T-helper 2 cell treated with Interferon-gamma antibody and Interleukin-4, amounts not matched to agents 5 μg/mL and 100 μg/mL, for 36 hours (primary cell): ENCODE data around the gene MSRB1.

Source experiments
- DNase-seq: peaks from one replicate; pipeline ENCODE4 v3.0.0; 2021; ENCODE audit warnings: low spot score
- H3K27ac Mint-ChIP-seq: one replicate; pipeline ENCODE4 v1.8.0; 2021; ENCODE audit warnings: mild to moderate bottlenecking, mixed read lengths
- H3K27me3 Mint-ChIP-seq: one replicate; pipeline ENCODE4 v1.8.0; 2021; ENCODE audit warnings: low read depth, mixed read lengths
- H3K36me3 Mint-ChIP-seq: one replicate; pipeline ENCODE4 v1.8.0; 2021; ENCODE audit warnings: low read depth, mixed read lengths
- H3K4me1 Mint-ChIP-seq: one replicate; pipeline ENCODE4 v1.8.0; 2021; ENCODE audit warnings: low read depth, mixed read lengths
- H3K4me3 Mint-ChIP-seq: one replicate; pipeline ENCODE4 v1.8.0; 2022; ENCODE audit warnings: mild to moderate bottlenecking, moderate library complexity, mixed read lengths
- H3K9me3 Mint-ChIP-seq: one replicate; pipeline ENCODE4 v1.8.0; 2021; ENCODE audit warnings: mixed read lengths

The MSRB1 gene, protein sequence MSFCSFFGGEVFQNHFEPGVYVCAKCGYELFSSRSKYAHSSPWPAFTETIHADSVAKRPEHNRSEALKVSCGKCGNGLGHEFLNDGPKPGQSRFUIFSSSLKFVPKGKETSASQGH

DNA sequence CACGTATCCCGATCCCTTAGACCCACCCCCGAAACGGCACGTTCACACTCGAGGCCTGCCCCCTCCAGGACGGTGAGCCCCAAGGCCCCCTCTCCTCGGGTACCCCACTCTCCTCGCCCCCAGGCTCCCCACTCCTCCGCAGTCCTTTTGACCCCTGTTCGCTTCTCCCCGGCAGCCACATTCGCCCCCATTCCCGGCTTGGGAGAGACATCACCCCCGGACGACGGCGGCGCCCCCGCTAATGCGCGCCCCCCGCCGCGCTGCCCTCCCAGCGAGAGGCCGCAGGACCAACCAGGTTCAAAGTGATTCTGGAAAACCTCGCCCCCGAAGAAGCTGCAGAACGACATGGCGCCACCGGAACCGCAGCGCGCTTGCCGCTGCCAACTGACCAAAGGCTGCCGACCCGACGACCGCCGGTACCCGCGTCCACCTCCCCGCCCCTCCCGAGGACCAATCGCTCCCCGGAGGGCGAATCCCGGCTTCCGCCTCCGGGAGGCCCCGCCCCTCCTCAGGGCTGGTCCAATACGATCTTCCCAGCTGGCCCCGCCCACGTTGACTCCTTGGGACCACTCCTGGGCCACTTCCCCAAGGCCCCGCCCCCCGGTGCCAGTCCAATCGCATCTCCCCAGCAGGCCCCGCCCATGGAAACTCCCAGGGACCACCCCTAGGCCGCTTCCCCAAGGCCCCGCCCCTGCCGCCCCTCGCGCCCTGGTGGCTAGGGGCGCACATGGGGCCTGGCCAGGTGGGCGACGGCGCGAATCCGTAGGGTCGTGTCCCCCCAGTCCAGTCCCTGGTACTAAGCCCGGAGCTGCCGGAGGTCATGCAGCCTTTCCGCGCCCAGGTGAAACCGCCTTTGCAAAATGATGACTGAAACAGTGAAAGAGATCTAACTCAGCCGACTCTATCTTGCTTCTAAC lies at the start of gene MSRB1:
MSRB1 (minus strand) TSS at position 390 of the 917 bp plus-strand sequence; CDS start at position 347, 43 bp downstream.
- H3K4me1 Mint-ChIP-seq: peaks cover 16% of the 10 kb centered on the region

DNA sequence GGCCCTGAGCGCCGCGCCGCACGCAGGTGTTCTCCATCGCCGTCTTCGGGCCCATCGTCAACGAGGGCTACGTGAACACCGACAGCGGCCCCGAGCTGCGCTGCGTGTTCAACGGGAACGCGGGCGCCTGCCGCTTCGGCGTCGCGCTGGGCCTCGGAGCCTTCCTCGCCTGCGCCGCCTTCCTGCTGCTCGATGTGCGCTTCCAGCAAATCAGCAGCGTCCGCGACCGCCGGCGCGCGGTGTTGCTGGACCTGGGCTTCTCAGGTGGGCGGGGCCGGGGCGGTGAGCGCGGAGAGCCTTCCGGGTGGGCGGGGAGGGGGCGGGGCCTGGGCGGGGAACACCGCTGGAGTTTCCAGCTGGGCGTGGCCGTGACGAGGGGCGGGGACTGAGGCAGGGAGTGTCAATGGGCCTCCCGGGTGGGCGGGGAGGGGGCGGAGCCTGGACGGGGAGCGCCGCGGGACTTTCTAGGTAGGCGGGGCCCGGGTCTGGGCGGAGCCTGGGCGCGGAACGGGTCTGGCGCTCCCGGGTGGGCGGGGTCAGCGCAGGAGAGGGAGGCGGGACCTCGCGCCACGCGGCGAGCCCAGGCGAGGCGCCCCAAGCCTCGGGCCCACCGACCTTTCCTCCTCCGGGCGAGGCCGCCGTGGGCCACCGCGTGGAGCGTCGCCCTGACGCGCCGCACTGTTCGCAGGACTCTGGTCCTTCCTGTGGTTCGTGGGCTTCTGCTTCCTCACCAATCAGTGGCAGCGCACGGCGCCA lies 49.1 kb upstream of the MSRB1 start:
- H3K36me3 Mint-ChIP-seq: peaks cover 3% of the 10 kb centered on the region
- peak overlapping the region; percentile 69 for H3K27ac Mint-ChIP-seq
- DNase-seq: peak; percentile 92
- peak overlapping the region; percentile 76 for H3K4me3 Mint-ChIP-seq
- H3K4me1 Mint-ChIP-seq: peaks cover 9% of the 10 kb centered on the region
- H3K27me3 Mint-ChIP-seq: peaks cover 11% of the 10 kb centered on the region
- H3K9me3 Mint-ChIP-seq: no peaks in the 10 kb centered on the region

More for the DNA sequence above, at the start of gene MSRB1:
- DNase-seq: peak; percentile 100
- Mint-ChIP-seq H3K27ac (peak within 1 kb of the TSS; percentile 68), H3K4me3 (peak within 1 kb of the TSS; percentile 89), H3K36me3 (peaks cover 7% of the 10 kb centered on the region), H3K27me3 (no peaks in the 10 kb centered on the region), H3K9me3 (no peaks in the 10 kb centered on the region)

DNA sequence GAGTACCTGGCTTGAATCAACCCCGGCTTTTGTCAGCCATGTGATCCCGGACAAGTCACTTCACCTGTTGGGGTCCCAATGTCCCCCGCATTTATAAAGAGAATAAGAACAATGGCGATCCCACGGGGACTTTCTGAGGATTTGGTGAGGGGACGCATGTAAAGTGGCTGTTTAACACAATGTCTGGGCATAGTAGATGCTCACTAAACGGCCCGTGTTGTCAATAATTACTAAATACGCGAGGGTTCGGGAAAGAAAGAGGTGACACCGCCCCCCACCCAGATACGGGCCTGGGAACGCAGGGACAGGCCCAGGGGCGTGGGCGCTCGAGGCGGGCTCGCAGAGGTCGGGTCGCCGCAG lies 48.6 kb upstream of the MSRB1 start:
- Mint-ChIP-seq H3K27ac (peak overlapping the region; percentile 69), H3K4me3 (peak overlapping the region; percentile 76), H3K9me3 (no peaks in the 10 kb centered on the region), H3K36me3 (peaks cover 7% of the 10 kb centered on the region), H3K27me3 (peaks cover 11% of the 10 kb centered on the region), H3K4me1 (peaks cover 9% of the 10 kb centered on the region)
- DNase-seq: no peak

DNA sequence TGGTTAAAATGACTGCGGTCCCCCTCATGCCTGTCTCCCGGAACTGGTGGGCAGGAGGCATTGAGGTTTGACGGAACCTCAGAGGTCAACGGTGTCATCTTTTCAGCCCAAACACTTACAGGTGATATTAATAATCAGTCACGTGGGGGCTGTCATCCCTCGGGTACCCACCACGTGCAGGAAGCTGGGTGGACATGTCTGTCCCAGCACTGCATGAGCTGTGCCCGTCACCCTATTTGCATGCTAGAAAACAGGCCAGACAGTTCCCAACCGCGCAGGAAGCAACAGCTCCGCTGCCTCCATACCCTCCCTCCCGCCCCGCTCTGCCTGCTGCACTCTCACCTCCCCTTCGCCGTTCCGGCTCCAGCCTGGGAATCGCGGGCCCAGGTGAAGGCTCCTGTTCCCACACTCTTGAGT lies 48.1 kb upstream of the MSRB1 start:
- peaks cover 11% of the 10 kb centered on the region for H3K27me3 Mint-ChIP-seq
- peak overlapping the region; percentile 76 for H3K4me3 Mint-ChIP-seq
- no peaks in the 10 kb centered on the region for H3K9me3 Mint-ChIP-seq
- peak; percentile 60 for DNase-seq
- H3K4me1 Mint-ChIP-seq: peaks cover 9% of the 10 kb centered on the region
- H3K27ac Mint-ChIP-seq: peak overlapping the region; percentile 69
- peaks cover 9% of the 10 kb centered on the region for H3K36me3 Mint-ChIP-seq

DNA sequence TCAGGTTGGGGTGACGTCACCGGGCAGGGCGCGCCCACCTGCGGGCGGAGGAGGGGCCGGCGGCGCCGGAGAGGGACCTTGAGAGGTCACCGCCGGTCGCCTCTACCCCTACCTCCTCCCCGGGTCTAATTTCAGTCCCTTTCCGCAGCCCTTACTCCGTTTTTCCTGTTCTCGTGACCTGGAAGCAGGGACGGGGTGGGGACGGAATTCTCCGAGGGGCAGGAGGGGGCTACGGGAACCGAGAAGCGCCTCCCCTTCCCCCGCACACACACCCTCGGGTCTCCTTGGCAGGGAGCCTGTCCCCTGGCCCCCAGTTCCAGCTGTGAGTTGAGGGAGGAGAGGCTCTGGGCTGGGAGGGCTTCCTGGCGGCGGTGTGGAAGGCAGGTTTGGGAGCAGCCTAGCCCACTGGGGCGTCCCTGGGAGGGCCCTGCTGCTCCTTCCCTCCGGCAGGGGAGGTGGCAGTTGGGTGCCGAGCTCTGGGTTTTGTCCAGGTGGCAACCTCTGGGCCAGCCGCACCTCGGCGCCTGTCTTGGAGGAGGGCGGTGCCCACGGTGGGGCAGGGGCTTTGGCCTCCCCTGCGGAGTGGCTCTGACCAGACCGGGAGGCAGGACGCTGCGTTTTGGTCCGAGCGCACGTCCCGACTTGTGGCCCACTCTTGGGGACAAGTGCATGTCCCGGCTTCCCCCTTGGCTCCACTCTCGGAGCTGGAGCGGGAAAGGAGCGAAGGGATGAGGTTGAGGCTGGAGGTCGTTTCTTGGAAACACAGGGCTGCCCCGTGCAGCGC lies 47.5 kb upstream of the MSRB1 start:
- Mint-ChIP-seq H3K27me3 (peaks cover 11% of the 10 kb centered on the region), H3K9me3 (no peaks in the 10 kb centered on the region), H3K36me3 (peaks cover 9% of the 10 kb centered on the region), H3K4me1 (peaks cover 9% of the 10 kb centered on the region), H3K27ac (peak overlapping the region; percentile 69), H3K4me3 (peak overlapping the region; percentile 76)
- peak; percentile 63 for DNase-seq

DNA sequence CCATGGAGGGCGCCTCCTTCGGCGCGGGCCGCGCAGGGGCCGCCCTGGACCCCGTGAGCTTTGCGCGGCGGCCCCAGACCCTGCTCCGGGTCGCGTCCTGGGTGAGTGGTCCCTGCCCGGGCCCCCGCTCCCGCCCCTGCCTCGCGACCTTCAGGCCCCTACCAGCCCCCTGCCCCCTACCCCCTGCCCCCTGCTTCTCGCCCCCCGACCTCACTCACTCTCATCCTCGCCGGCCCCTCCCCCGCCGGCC lies 47.0 kb upstream of the MSRB1 start:
- Mint-ChIP-seq H3K4me3 (no peak overlapping the region), H3K36me3 (peaks cover 7% of the 10 kb centered on the region), H3K9me3 (no peaks in the 10 kb centered on the region), H3K27ac (no peak overlapping the region), H3K4me1 (peaks cover 14% of the 10 kb centered on the region), H3K27me3 (peaks cover 11% of the 10 kb centered on the region)
- no peak for DNase-seq

DNA sequence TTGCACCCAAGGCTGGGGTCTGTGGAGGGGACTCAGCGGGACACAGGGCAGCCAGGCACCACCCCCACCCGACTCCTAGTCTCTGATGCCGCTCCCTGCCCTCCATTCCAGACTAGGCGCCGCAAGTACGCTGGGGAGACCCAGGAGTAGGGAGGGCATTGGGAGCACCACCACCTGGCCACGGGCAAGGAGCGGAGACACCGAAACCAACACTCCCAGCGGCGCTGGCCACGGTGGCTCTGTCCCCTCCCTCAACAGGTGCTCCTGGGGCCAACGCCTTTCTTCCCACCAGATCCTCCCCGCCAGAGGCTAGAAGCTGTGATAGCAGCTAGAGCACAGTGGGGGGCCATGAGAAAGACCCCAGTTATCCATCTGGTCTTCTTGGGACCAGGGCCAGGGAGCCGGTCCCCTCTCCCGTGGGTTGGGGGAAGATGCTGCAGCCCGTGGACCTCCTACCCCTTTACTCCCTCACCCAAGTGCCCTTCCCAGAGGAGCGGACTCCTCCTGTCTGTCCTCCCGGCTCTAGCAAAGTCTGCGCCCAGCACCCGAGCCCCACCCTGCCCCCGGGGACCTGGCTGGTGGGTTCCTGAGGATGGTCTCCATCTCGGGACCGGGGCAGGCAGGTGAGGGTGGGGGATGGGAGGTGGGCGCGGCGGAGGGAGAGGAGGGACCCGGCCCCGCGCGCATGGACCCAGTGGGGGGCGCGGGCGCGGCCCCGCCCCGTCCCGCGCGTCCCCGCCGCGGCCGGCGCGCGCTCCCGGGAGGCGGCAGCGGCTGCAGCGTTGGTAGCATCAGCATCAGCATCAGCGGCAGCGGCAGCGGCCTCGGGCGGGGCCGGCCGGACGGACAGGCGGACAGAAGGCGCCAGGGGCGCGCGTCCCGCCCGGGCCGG lies 46.5 kb upstream of the MSRB1 start, which contains the start of gene SYNGR3:
SYNGR3 (plus strand) TSS at position 762 of the 892 bp plus-strand sequence. CDS start 133 bp downstream, outside the sequence.
- DNase-seq: no peak
- H3K27ac Mint-ChIP-seq: peak within 1 kb of the TSS; percentile 65
- H3K9me3 Mint-ChIP-seq: no peaks in the 10 kb centered on the region
- peak within 1 kb of the TSS; percentile 76 for H3K4me3 Mint-ChIP-seq
- peaks cover 11% of the 10 kb centered on the region for H3K27me3 Mint-ChIP-seq
- peaks cover 10% of the 10 kb centered on the region for H3K36me3 Mint-ChIP-seq
- peaks cover 18% of the 10 kb centered on the region for H3K4me1 Mint-ChIP-seq

DNA sequence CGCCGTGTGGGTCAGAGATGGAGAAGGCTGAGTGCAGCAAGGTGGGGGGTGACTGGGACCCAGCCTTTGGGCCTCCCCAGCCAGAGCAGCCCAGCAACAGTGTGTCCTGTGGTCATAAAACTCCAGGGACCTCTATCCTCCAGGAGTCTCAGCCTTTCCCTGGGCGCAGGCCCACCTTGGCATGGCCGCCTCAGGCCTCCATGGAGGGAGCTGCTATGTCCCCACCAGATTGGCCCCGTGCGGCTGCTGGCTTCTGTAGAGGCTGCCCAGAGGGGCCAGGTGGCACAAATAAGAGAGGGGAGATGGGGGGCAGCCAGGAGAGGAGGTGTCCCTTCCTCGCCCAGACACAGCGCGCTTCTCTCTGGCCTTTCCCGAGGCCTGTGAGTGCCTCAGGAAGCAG lies 44.2 kb upstream of the MSRB1 start:
- Mint-ChIP-seq H3K4me3 (no peak overlapping the region), H3K36me3 (peaks cover 10% of the 10 kb centered on the region), H3K4me1 (peaks cover 21% of the 10 kb centered on the region), H3K27ac (no peak overlapping the region), H3K9me3 (no peaks in the 10 kb centered on the region), H3K27me3 (peaks cover 22% of the 10 kb centered on the region)
- no peak for DNase-seq

DNA sequence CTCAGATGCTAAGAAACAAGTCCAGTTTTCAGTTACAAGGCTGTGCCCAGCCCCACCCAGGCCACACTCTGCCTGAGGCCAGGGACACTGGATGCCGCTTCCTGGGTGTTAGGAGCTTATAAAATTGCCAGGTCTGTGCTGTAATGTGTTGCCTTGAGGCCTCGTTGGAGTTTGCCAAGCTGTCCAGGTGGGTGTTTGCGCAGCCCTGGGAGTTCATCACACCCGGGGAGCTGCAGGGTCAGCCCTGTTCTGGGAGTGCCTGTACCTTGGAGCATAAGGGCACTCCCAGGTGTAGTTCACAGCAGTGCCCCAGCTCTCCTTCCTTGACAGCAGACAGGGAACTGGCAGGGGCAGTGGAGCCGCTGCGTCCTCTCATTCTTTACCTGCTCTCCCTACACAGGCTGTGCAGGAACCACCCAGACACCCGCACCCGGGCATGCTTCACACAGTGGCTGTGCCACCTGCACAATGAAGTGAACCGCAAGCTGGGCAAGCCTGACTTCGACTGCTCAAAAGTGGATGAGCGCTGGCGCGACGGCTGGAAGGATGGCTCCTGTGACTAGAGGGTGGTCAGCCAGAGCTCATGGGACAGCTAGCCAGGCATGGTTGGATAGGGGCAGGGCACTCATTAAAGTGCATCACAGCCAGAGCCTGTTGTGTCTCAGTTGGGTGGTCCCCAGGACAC lies 42.6 kb upstream of the MSRB1 start:
- Mint-ChIP-seq H3K4me3 (peak overlapping the region; percentile 86), H3K9me3 (no peaks in the 10 kb centered on the region), H3K27me3 (peaks cover 36% of the 10 kb centered on the region), H3K36me3 (peaks cover 10% of the 10 kb centered on the region), H3K27ac (no peak overlapping the region), H3K4me1 (peaks cover 14% of the 10 kb centered on the region)
- no peak for DNase-seq

DNA sequence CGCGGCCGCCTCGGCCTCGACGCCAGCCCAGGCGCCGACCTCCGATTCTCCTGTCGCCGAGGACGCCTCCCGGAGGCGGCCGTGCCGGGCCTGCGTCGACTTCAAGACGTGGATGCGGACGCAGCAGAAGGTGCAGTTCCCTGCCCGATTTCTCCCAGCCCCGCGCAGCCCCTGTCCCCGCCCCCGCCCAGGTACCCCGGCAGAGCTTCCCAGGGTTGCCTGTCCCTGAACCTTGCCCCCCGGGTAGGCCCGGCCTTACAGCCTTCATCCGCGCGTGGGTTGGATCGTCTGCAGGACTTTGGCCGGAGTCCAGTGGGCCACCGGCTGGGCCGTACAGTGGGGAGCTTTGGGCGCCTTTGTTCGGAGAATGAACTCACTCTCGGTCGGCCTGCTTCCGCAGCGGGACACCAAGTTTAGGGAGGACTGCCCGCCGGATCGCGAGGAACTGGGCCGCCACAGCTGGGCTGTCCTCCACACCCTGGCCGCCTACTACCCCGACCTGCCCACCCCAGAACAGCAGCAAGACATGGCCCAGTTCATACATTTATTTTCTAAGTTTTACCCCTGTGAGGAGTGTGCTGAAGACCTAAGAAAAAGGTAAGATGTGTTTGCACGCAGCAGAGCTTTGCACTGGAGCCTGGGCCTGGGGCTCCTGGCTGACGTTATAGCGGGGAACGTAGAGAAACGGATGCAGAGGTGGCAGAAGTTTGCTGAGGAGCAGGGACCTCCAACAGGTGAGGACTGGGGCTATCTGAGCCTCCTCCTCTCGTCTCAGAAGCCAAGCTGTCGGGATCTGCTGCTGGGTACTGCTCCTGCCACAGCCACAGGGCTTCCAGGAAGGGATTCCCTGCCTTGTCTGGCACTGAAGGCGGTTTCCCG lies 41.6 kb upstream of the MSRB1 start:
- Mint-ChIP-seq H3K9me3 (no peaks in the 10 kb centered on the region), H3K27me3 (peaks cover 41% of the 10 kb centered on the region), H3K36me3 (peaks cover 10% of the 10 kb centered on the region), H3K4me3 (peak overlapping the region; percentile 86), H3K27ac (peak overlapping the region; percentile 62), H3K4me1 (peaks cover 14% of the 10 kb centered on the region)
- DNase-seq: no peak

DNA sequence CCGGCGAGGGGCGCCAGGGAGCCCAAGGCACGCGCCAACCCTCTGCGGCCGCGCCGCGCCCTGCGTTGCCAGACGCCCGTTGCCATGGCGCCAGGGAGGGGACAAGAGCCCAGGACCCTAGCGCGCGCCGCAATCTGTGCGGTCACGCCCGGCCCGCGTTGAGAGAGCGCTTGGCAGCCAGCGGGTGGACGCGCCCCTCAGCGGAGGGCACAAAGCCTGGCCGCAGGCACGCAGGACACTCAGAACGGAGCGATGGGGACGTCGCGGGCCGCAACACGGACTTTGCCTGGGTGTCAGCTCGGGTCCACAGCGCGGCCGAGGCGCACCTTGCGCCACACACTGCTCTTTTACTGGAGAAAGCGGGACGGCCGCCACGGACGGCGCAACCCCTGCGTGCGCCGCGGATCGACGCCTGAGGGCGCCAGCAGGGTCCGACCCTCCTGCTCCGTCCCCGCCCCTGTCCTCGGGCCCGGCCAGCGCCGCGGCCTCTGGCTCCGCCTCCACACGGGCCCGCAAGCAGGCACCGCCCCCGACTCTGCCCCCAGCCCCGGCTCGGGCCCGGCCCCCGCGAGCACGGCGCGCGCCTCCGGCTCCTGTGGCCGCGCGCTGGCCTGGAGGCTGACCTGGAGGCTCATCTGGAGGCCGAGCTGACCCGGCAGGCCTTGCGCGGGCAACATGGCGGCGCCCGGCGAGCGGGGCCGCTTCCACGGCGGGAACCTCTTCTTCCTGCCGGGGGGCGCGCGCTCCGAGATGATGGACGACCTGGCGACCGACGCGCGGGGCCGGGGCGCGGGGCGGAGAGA lies 40.7 kb upstream of the MSRB1 start, which contains the start of gene GFER:
GFER (plus strand) TSS at position 650 of the 803 bp plus-strand sequence; CDS start at position 676, 26 bp downstream.
- no peaks in the 10 kb centered on the region for H3K9me3 Mint-ChIP-seq
- H3K4me1 Mint-ChIP-seq: peaks cover 12% of the 10 kb centered on the region
- H3K36me3 Mint-ChIP-seq: peaks cover 10% of the 10 kb centered on the region
- H3K27me3 Mint-ChIP-seq: peaks cover 33% of the 10 kb centered on the region
- H3K27ac Mint-ChIP-seq: peak within 1 kb of the TSS; percentile 62
- peak within 1 kb of the TSS; percentile 86 for H3K4me3 Mint-ChIP-seq
- DNase-seq: peak; percentile 89
